IMR-90 (cell line): Measurements from ENCODE around the gene SPTBN5. TPM values are rescaled to one million over a fixed set of nuclear protein-coding genes. Genes with fewer than 3 reads are reported as not detected.

Experiments used
- ATAC-seq: fragments of 200-7000 bp; cut with Tn5 transposase; 2 replicates; pipeline ENCODE4 v1.9.1; 2020; ENCODE audit warnings: low read depth, mild to moderate bottlenecking, moderate library complexity
- BruUV-seq: library from RNA; stranded (reverse); fragments of 400-500 nt; replicated peaks from 2 replicates; lab custom pipeline; 2021; lab: Mats Ljungman, UMichigan
- CTCF ChIA-PET: fragments of 300-600 bp; formaldehyde crosslinking; extraction: SDS; loops from one replicate; lab custom pipeline; 2021; ENCODE audit warnings: antibody characterized with exemption; lab: Yijun Ruan, JAX
- POLR2A ChIA-PET: fragments of 300-600 bp; sonication (Branson Sonifier 250); formaldehyde crosslinking; loops from one replicate; lab custom pipeline; 2022; ENCODE audit warnings: antibody characterized with exemption; ENCODE audit not compliant: unreplicated experiment; lab: Charles Lee
- DNase-seq: peaks from one replicate; pipeline ENCODE4 v3.0.0; 2013
- H2AFZ ChIP-seq: replicated peaks from 2 replicates; pipeline ENCODE3; 2013; ENCODE audit warnings: low read length, mild to moderate bottlenecking; ENCODE audit not compliant: poor library complexity
- H2AK5ac ChIP-seq: 2 replicates; pipeline ENCODE4 v1.6.1; 2013; ENCODE audit warnings: low read depth, low read length, inconsistent platforms
- H2AK9ac ChIP-seq: replicated peaks from 2 replicates; pipeline ENCODE3; 2013; ENCODE audit warnings: mild to moderate bottlenecking, low read depth, low read length, moderate library complexity; ENCODE audit not compliant: poor library complexity
- H2BK120ac ChIP-seq: 2 replicates; pipeline ENCODE4 v1.6.1; 2013; ENCODE audit warnings: low read depth, low read length, inconsistent platforms
- H2BK15ac ChIP-seq: 3 replicates; pipeline ENCODE4 v1.6.1; 2013; ENCODE audit warnings: low read depth, low read length, inconsistent platforms
- H2BK20ac ChIP-seq: 2 replicates; pipeline ENCODE4 v1.6.1; 2013; ENCODE audit warnings: low read depth, mild to moderate bottlenecking, inconsistent platforms, low read length, moderate library complexity
- H2BK5ac ChIP-seq: 2 replicates; pipeline ENCODE4 v1.6.1; 2013; ENCODE audit warnings: mild to moderate bottlenecking, low read depth, low read length, inconsistent platforms; ENCODE audit not compliant: poor library complexity, severe bottlenecking
- H3K14ac ChIP-seq: replicated peaks from 2 replicates; pipeline ENCODE4 v1.6.1; 2013; ENCODE audit warnings: low read depth, low read length, inconsistent platforms
- H3K18ac ChIP-seq: 2 replicates; pipeline ENCODE4 v1.6.1; 2013; ENCODE audit warnings: low read depth, low read length, control low read depth
- H3K23ac ChIP-seq: 2 replicates; pipeline ENCODE4 v1.6.1; 2013; ENCODE audit warnings: low read depth, low read length, inconsistent platforms
- H3K27ac ChIP-seq: 2 replicates; pipeline ENCODE4 v1.5.1; 2013; ENCODE audit warnings: mild to moderate bottlenecking, control low read depth, low read length; ENCODE audit not compliant: insufficient read depth
- H3K27me3 ChIP-seq: 2 replicates; pipeline ENCODE4 v1.6.1; 2013; ENCODE audit warnings: low read length; ENCODE audit not compliant: control insufficient read depth, insufficient read depth
- H3K36me3 ChIP-seq: 2 replicates; pipeline ENCODE4 v1.6.1; 2013; ENCODE audit warnings: low read length, mixed read lengths; ENCODE audit not compliant: control insufficient read depth, insufficient read depth
- H3K4ac ChIP-seq: 2 replicates; pipeline ENCODE4 v1.6.1; 2013; ENCODE audit warnings: low read depth, low read length, inconsistent platforms
- H3K4me1 ChIP-seq: 2 replicates; pipeline ENCODE4 v1.6.1; 2013; ENCODE audit warnings: low read length, mixed read lengths; ENCODE audit not compliant: control insufficient read depth, insufficient read depth
- H3K4me2 ChIP-seq: 2 replicates; pipeline ENCODE4 v1.6.1; 2013; ENCODE audit warnings: low read depth, mild to moderate bottlenecking, control low read depth, low read length, moderate library complexity
- H3K4me3 ChIP-seq: 2 replicates; pipeline ENCODE4 v1.5.1; 2013; ENCODE audit warnings: low read depth, mild to moderate bottlenecking, control low read depth, low read length, moderate library complexity; ENCODE audit not compliant: insufficient read depth
- H3K56ac ChIP-seq: 2 replicates; pipeline ENCODE4 v1.6.1; 2013; ENCODE audit warnings: low read length, inconsistent platforms; ENCODE audit not compliant: insufficient read depth; ENCODE audit errors: extremely low read depth
- H3K79me1 ChIP-seq, 2 experiments: 2 replicates each; pipeline ENCODE4 v1.6.1; 2013; ENCODE audit warnings: low read length in 2 of 2, inconsistent platforms in 1 of 2, low read depth in 1 of 2
- H3K9ac ChIP-seq: 2 replicates; pipeline ENCODE4 v1.6.1; 2013; ENCODE audit warnings: low read depth, low read length, control low read depth
- H3K9me1 ChIP-seq: 2 replicates; pipeline ENCODE4 v1.6.1; 2013; ENCODE audit warnings: low read length, inconsistent platforms; ENCODE audit not compliant: insufficient read depth
- H3K9me3 ChIP-seq: 2 replicates; pipeline ENCODE4 v1.6.1; 2013; ENCODE audit warnings: low read length; ENCODE audit not compliant: control insufficient read depth, insufficient read depth
- H4K20me1 ChIP-seq: 2 replicates; pipeline ENCODE4 v1.6.1; 2013; ENCODE audit warnings: low read length, inconsistent platforms; ENCODE audit not compliant: insufficient read depth
- H4K5ac ChIP-seq: 2 replicates; pipeline ENCODE4 v1.6.1; 2013; ENCODE audit warnings: mild to moderate bottlenecking, low read depth, low read length, control low read depth
- H4K8ac ChIP-seq, 2 experiments: 2 replicates each; pipeline ENCODE4 v1.6.1; 2013; ENCODE audit warnings: low read depth in 2 of 2, low read length in 2 of 2, control low read depth in 1 of 2, inconsistent platforms in 1 of 2
- H4K91ac ChIP-seq: 2 replicates; pipeline ENCODE4 v1.6.1; 2013; ENCODE audit warnings: low read depth, low read length, inconsistent platforms; ENCODE audit not compliant: insufficient read depth
- CEBPB ChIP-seq: IDR thresholded peaks from 2 replicates; pipeline ENCODE4 v1.6.1; 2012; ENCODE audit warnings: low read depth, low read length, improper control_type of control experiment
- MAFK ChIP-seq: IDR thresholded peaks from 2 replicates; pipeline ENCODE4 v1.6.1; 2012; ENCODE audit warnings: low read depth, low read length, improper control_type of control experiment
- MXI1 ChIP-seq: IDR thresholded peaks from 2 replicates; pipeline ENCODE4 v1.6.1; 2012; ENCODE audit warnings: low read depth, mild to moderate bottlenecking, low read length, moderate library complexity, borderline replicate concordance
- RCOR1 ChIP-seq: IDR thresholded peaks from 2 replicates; pipeline ENCODE4 v1.6.1; 2012; ENCODE audit warnings: mild to moderate bottlenecking, low read length, improper control_type of control experiment; ENCODE audit not compliant: insufficient replicate concordance
- SMC3 ChIP-seq: fragments of 150-350 bp; IDR thresholded peaks from 2 replicates; pipeline ENCODE4 v1.6.1; 2016; ENCODE audit warnings: low read depth, mild to moderate bottlenecking, antibody characterized with exemption, low read length, moderate library complexity
- USF2 ChIP-seq: fragments of 150-350 bp; IDR thresholded peaks from 2 replicates; pipeline ENCODE4 v1.6.1; 2017; ENCODE audit warnings: mild to moderate bottlenecking, antibody characterized with exemption, low read length, low read depth
- WGBS, 2 experiments: methylation state at CpG; one replicate each; pipeline versions ENCODE4 v1.1.5 to v1.1.7; 2013; ENCODE audit warnings: missing lambda C conversion rate in 2 of 2; ENCODE audit not compliant: insufficient read length in 1 of 2; ENCODE audit errors: extremely low coverage in 2 of 2; 5-methylcytosine and 5-hydroxymethylcytosine counted together
- dilution Hi-C: fragments of 300-500 bp; cut with HindIII; formaldehyde crosslinking; loops from one replicate; pipeline ENCODE4 v1.14.3; 2018; ENCODE audit warnings: low sequenced_read_pairs; ENCODE audit not compliant: unreplicated experiment
- in situ Hi-C: fragments of 300-500 bp; cut with MboI; formaldehyde crosslinking; loops from 3 replicates; pipeline ENCODE4 v1.14.3; 2019; ENCODE audit warnings: low sequenced_read_pairs, inconsistent platforms, mixed read lengths
- intact Hi-C: fragments of 100-400 bp; cut with micrococcal nuclease; formaldehyde crosslinking; loops from 2 replicates; pipeline ENCODE4 v1.10.0; 2022
- polyA plus RNA-seq, 3 experiments: library from polyadenylated mRNA; depleted of rRNA; stranded (reverse); fragments of >200 nt; gene quantifications; 2 replicates each; pipeline ENCODE4 v1.2.3, GENCODE V29; 2012; ENCODE audit warnings: low replicate concordance in 1 of 3
- total RNA-seq: library from RNA; depleted of rRNA; stranded (reverse); fragments of >200 nt; gene quantifications from 2 replicates; pipeline ENCODE4 v1.2.3, GENCODE V29; 2012

Gene SPTBN5
- total and polyA plus RNA-seq, 2 of the 4 experiments (the other 2 are of a cell fraction): under 0.01 to 0.38 TPM

- Histone ChIP-seq H3K56ac (no peak overlapping the region), H3K27ac (no peak overlapping the region), H3K36me3 (peaks cover 69% of the 10 kb centered on the region), H2BK120ac (no peak overlapping the region), H3K27me3 (no peaks in the 10 kb centered on the region), H3K9me1 (no peaks in the 10 kb centered on the region), H3K14ac (no peak overlapping the region), H3K9me3 (no peaks in the 10 kb centered on the region), H3K4ac (no peak overlapping the region), H2BK5ac (no peak overlapping the region), H3K4me1 (no peaks in the 10 kb centered on the region), H2AK5ac (no peak overlapping the region), H2AK9ac (no peak overlapping the region), H3K79me1 (peaks cover 0 to 8% of the 10 kb centered on the region in 2 experiments; a peak in 1 of 4 replicates), H3K4me2 (no peak overlapping the region), H3K4me3 (no peak overlapping the region), H4K8ac (no peak overlapping the region), H3K23ac (no peak overlapping the region), H3K9ac (no peak overlapping the region), H4K91ac (no peak overlapping the region), H4K20me1 (no peaks in the 10 kb centered on the region), H2BK15ac (no peak overlapping the region), H4K5ac (no peak overlapping the region), H2BK20ac (no peak overlapping the region), H3K18ac (no peak overlapping the region), H2AFZ (no peak overlapping the region)
- WGBS, 2 experiments: 100% methylated on average over 3 of the region's 14 CpGs; no CpG with 5 or more reads in 1 of the 2 experiments
- dilution Hi-C loops: no loop called here
- POLR2A ChIA-PET: no interaction called here
- ATAC-seq (no peak), DNase-seq (no peak)
- in situ Hi-C loops: no loop called here
- intact Hi-C loops: loop anchor here (10.0 kb wide), 1 partner anchor 353 kb away; no protein-coding TSS in a partner anchor
- TF ChIP-seq USF2 (no peak), MAFK (no peak), MXI1 (no peak), RCOR1 (no peak), CEBPB (no peak), SMC3 (no peak)
- no TSS peak for BruUV-seq
- CTCF ChIA-PET: no interaction called here
These were observed 76.5 kb downstream of the SPTBN5 start for GRCh38 chr15:41817327-41817726.
